Measurements from ENCODE around the gene SPNS3. TPM values are rescaled to one million over a fixed set of nuclear protein-coding genes. Genes with fewer than 3 reads are reported as not detected.

The SPNS3 gene
- total and polyA plus RNA-seq, 8 donors, result 0.37 to 0.92 (median 0.54) TPM; not detected in 4

DNA sequence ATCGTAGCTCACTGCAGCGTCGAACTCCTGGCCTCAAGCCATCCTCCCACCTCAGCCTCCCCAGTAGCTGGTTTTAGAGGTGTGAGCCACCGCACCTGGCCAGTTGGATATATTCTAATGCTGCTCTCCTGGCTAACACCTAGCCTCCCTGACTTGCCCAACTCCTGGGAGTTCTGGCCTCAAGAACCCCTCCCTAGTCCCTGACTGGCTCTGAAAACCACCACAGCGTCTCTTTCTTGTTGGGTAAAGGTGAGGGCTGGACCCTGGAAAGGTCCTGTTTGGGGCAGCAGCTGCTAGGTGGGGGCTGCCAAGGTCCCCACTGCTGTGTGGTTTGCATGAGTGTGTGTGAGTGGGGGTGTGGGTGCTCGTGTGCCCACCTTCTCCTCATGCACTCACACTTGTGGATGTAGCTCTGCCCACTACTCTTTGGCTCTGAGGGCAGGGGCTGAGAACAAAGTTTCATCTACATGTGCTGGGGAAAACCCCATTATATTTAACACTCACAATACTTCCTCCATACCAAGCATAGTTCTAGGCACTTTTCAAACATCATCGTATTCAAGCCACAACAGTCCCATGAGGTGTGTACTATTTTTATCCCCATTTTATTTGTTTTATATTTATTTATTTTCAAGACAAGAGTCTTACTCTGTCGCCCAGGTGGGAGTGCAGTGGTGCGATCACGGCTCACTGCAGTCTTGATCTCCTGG is 7.1 kb upstream of the SPNS3 start:
- H3K27me3 ChIP-seq, result no peaks in the 10 kb centered on the region
- TF ChIP-seq POLR2AphosphoS5 (IDR thresholded peaks at IDR 0.05) (no peak), POLR2A (IDR thresholded peaks at IDR 0.05) (no peak), EP300 (IDR thresholded peaks at IDR 0.05) (no peak)
- TF ChIP-seq, protein P1, sequence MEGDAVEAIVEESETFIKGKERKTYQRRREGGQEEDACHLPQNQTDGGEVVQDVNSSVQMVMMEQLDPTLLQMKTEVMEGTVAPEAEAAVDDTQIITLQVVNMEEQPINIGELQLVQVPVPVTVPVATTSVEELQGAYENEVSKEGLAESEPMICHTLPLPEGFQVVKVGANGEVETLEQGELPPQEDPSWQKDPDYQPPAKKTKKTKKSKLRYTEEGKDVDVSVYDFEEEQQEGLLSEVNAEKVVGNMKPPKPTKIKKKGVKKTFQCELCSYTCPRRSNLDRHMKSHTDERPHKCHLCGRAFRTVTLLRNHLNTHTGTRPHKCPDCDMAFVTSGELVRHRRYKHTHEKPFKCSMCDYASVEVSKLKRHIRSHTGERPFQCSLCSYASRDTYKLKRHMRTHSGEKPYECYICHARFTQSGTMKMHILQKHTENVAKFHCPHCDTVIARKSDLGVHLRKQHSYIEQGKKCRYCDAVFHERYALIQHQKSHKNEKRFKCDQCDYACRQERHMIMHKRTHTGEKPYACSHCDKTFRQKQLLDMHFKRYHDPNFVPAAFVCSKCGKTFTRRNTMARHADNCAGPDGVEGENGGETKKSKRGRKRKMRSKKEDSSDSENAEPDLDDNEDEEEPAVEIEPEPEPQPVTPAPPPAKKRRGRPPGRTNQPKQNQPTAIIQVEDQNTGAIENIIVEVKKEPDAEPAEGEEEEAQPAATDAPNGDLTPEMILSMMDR (IDR thresholded peaks at IDR 0.05), result no peak
- H3K27ac ChIP-seq, result peak overlapping the region in 1 of 5 donors; percentile 66
- intact Hi-C loops (cut with DNase I; ENCODE audit: low total_unique reads), result loop anchor here (10.0 kb wide), 1 partner anchor 118 kb away; no protein-coding TSS in a partner anchor
- DNase-seq, result no peak
- 59 to 71% (median 61%) methylated on average over 10 of the region's 10 CpGs for WGBS, 5 donors
- no peaks in the 10 kb centered on the region for H3K4me1 ChIP-seq
- H3K4me3 ChIP-seq, result no peak overlapping the region
- no peaks in the 10 kb centered on the region for H3K36me3 ChIP-seq
- no peaks in the 10 kb centered on the region for H3K9me3 ChIP-seq

DNA sequence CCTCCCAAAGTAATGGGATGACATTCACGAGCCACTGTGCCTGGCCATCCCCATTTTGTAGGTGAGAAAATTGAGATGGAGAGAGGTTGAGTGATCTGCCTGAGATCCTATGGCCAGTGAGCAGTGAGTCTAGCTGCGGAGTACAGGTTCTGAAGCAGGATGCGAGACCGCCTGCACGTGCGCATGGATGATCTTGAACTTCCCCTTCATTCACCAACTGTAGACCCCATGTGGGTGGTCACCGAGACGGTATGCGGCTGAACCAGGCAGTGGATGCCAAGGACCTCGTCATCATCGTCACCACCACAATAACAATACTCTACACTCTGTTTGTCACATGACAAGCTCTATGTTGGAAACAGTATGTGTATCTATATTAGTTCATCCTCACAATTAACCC is 6.2 kb upstream of the SPNS3 start:
- DNase-seq, result no peak
- no peaks in the 10 kb centered on the region for H3K4me1 ChIP-seq
- TF ChIP-seq POLR2AphosphoS5 (IDR thresholded peaks at IDR 0.05) (no peak), EP300 (IDR thresholded peaks at IDR 0.05) (no peak), POLR2A (IDR thresholded peaks at IDR 0.05) (no peak)
- TF ChIP-seq, protein P1 (IDR thresholded peaks at IDR 0.05), result no peak
- no peak overlapping the region for H3K4me3 ChIP-seq
- H3K27me3 ChIP-seq, result no peaks in the 10 kb centered on the region
- intact Hi-C loops (cut with DNase I; ENCODE audit: low total_unique reads), result loop anchor here (10.0 kb wide), 1 partner anchor 117 kb away; no protein-coding TSS in a partner anchor
- no peaks in the 10 kb centered on the region for H3K9me3 ChIP-seq
- no peaks in the 10 kb centered on the region for H3K36me3 ChIP-seq
- no peak overlapping the region for H3K27ac ChIP-seq
- WGBS, 5 donors, result 86 to 93% (median 89%) methylated on average over 11 of the region's 11 CpGs

DNA sequence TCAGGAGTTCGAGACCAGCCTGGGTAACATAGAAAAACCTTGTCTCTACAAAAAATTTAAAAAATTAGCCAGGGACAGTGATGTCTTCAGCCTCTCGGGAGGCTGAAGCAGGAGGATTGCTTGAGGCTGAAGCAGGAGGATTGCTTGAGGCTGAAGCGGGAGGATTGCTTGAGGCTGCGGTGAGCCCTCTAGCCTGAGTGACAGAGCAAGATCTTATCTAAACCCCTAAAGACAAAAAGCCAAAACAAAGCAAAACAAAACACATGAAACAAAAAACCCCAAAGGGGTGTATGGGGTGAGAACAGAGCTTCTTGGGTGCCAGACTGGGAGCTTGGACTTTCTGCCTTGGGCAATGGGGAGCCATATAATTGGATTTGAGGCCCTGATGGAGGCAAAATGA is 2.6 kb downstream of the SPNS3 start:
- Histone ChIP-seq H3K27ac (no peak overlapping the region), H3K27me3 (peaks cover 0 to 9% (median 0%) of the 10 kb centered on the region in 3 donors)
- intact Hi-C loops (cut with DNase I; ENCODE audit: low total_unique reads), result no loop called here

DNA sequence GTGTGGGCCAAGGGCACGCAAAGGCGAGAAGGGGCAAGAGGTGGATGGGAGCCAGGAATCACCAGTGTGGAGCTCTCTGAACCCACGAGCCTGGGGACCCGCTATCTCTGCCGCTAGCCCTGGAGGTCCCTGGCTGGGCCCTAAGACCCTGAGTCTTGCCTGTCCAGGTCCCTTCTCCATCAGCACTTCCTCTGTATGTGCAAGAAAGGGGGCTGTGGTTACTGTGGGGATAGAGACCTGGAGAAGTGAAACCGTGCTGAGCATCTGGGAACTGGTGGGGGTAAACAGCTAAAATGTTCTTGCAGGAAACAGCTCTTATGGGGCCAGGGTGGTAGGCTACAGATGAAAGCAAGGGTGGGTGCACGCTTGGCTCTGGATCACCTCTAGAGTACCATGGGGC is 3.1 kb downstream of the SPNS3 start:
- peaks cover 0 to 9% (median 0%) of the 10 kb centered on the region in 3 donors for H3K27me3 ChIP-seq
- H3K36me3 ChIP-seq, result no peaks in the 10 kb centered on the region
- 76 to 89% (median 82%) methylated on average over 7 of the region's 7 CpGs for WGBS, 5 donors
- H3K4me3 ChIP-seq, result no peak overlapping the region
- intact Hi-C loops (cut with DNase I; ENCODE audit: low total_unique reads), result no loop called here
- no peak for DNase-seq
- peaks cover 0 to 33% (median 13%) of the 10 kb centered on the region in 4 donors for H3K4me1 ChIP-seq
- H3K9me3 ChIP-seq, result no peaks in the 10 kb centered on the region
- TF ChIP-seq, protein P1 (IDR thresholded peaks at IDR 0.05), result no peak
- TF ChIP-seq POLR2A (IDR thresholded peaks at IDR 0.05) (no peak), EP300 (IDR thresholded peaks at IDR 0.05) (no peak), POLR2AphosphoS5 (IDR thresholded peaks at IDR 0.05) (no peak)
- H3K27ac ChIP-seq, result no peak overlapping the region

More for the DNA sequence above, 2.6 kb downstream of the SPNS3 start:
- Histone ChIP-seq H3K4me1 (peaks cover 0 to 29% (median 12%) of the 10 kb centered on the region in 4 donors), H3K4me3 (no peak overlapping the region), H3K9me3 (no peaks in the 10 kb centered on the region), H3K36me3 (no peaks in the 10 kb centered on the region)
- no peak for TF ChIP-seq POLR2AphosphoS5 (IDR thresholded peaks at IDR 0.05)
- TF ChIP-seq, protein P1 (IDR thresholded peaks at IDR 0.05), result no peak
- WGBS, 5 donors, result 75 to 93% (median 84%) methylated on average over 4 of the region's 4 CpGs
- no peak for DNase-seq
